SKM-1 (cell line): ENCODE results near the gene CARD16.
"Not testable (repeated sequence)": the region's sequence is repeated elsewhere in the genome, so short reads cannot be mapped to it uniquely, and the experiment has no call there.

Experiments
- DNase-seq: peaks from one replicate; lab custom pipeline; 2025; ENCODE audit not compliant: unreplicated experiment; lab: John Stamatoyannopoulos, UW

CARD16 gene

GRCh38 chr11:105044557-105045524 lies at the start of gene CARD16:
CARD16 (minus strand) TSS chr11:105045335; CDS start chr11:105045297, 38 bp downstream.
- not testable (repeated sequence) for DNase-seq

GRCh38 chr11:105092256-105093239 lies 47.4 kb upstream of the CARD16 start:
- DNase-seq: no peak

GRCh38 chr11:105081412-105082150 lies 36.4 kb upstream of the CARD16 start:
- no peak for DNase-seq

- DNase-seq: not testable (repeated sequence)
These were observed 35.2 kb upstream of the CARD16 start for GRCh38 chr11:105080171-105080906.

- no peak for DNase-seq
These were observed 33.1 kb upstream of the CARD16 start for GRCh38 chr11:105078283-105078682.

GRCh38 chr11:105077141-105077790 lies 32.1 kb upstream of the CARD16 start:
- not testable (repeated sequence) for DNase-seq

- no peak for DNase-seq
These were observed 29.0 kb upstream of the CARD16 start for GRCh38 chr11:105074166-105074530.

- no peak for DNase-seq
These were observed 28.5 kb upstream of the CARD16 start for GRCh38 chr11:105073456-105074165.

GRCh38 chr11:105072080-105072479 lies 26.9 kb upstream of the CARD16 start:
- not testable (repeated sequence) for DNase-seq

- DNase-seq: no peak
These were observed 26.1 kb upstream of the CARD16 start for GRCh38 chr11:105071089-105071732.

- no peak for DNase-seq
These were observed 25.2 kb upstream of the CARD16 start for GRCh38 chr11:105070306-105070705.

- DNase-seq: not testable (repeated sequence)
These were observed 24.6 kb upstream of the CARD16 start for GRCh38 chr11:105069749-105070148.

GRCh38 chr11:105063245-105063941 lies 18.3 kb upstream of the CARD16 start:
- not testable (repeated sequence) for DNase-seq

GRCh38 chr11:105057432-105057831 lies 12.3 kb upstream of the CARD16 start:
- DNase-seq: no peak

- DNase-seq: no peak
These were observed 11.3 kb upstream of the CARD16 start for GRCh38 chr11:105056446-105056845.

- DNase-seq: no peak
These were observed 9.8 kb upstream of the CARD16 start for GRCh38 chr11:105054723-105055493.

- no peak for DNase-seq
These were observed 7.4 kb upstream of the CARD16 start for GRCh38 chr11:105052487-105052886.
